HepG2 (cell line): ENCODE results near the gene NFKBIZ. TPM values are rescaled to one million over a fixed set of nuclear protein-coding genes. Genes with fewer than 3 reads are reported as not detected.
A peak's percentile ranks its signal among the peaks of the same experiment; 100 is the strongest.

Experiments
- ATAC-seq: fragments of 200-7000 bp; cut with Tn5 transposase; 3 replicates; pipeline ENCODE4 v1.9.1; 2020; ENCODE audit warnings: mild to moderate bottlenecking, moderate library complexity
- BruUV-seq: library from RNA; stranded (reverse); fragments of 400-500 nt; replicated peaks from 2 replicates; lab custom pipeline; 2021; lab: Mats Ljungman, UMichigan
- CTCF ChIA-PET: fragments of 300-600 bp; formaldehyde crosslinking; extraction: SDS; loops from one replicate; lab custom pipeline; 2021; ENCODE audit warnings: low total read pairs, inconsistent platforms, low intra/inter-chr PET ratio; lab: Yijun Ruan, JAX
- POLR2A ChIA-PET: fragments of 350-600 bp; sonication (Branson Sonifier 250); formaldehyde crosslinking; loops from one replicate; lab custom pipeline; 2020; ENCODE audit warnings: antibody characterized with exemption, inconsistent platforms; lab: Yijun Ruan, JAX
- DNase-seq: peaks from one replicate; pipeline ENCODE4 v3.0.0-alpha.2; 2015; ENCODE audit warnings: low spot score
- FAIRE-seq: peaks from 3 replicates; lab custom pipeline; 2011; peaks lifted over from hg19 to GRCh38; lab: Jason Lieb, UNC
- H2AFZ ChIP-seq: one replicate; pipeline ENCODE4 v1.6.1; 2011; ENCODE audit warnings: low read length, inconsistent platforms
- H3K27ac ChIP-seq: fragments of 300-600 bp; 3 replicates; pipeline ENCODE4 v1.8.0; 2011; ENCODE audit warnings: mixed run types, mild to moderate bottlenecking, mixed read lengths, low read length, inconsistent platforms; ENCODE audit not compliant: insufficient read depth; ENCODE audit errors: extremely low read length
- H3K27me3 ChIP-seq, 2 experiments: fragments of 200-600 bp in 1 of 2; 2 replicates in 1 of 2; 3 replicates in 1 of 2; pipeline versions ENCODE4 v1.6.0 to v1.8.0; 2011; ENCODE audit warnings: low read length in 2 of 2, mild to moderate bottlenecking in 2 of 2, moderate library complexity in 2 of 2, inconsistent platforms in 1 of 2; ENCODE audit not compliant: insufficient read depth in 2 of 2, control insufficient read depth in 1 of 2
- H3K36me3 ChIP-seq, 2 experiments: fragments of 200-600 bp in 1 of 2; replicated peaks in 1 of 2; 2 replicates in 1 of 2; 3 replicates in 1 of 2; pipeline versions ENCODE4 v1.5.1 to v1.8.0; 2011; ENCODE audit warnings: low read length in 2 of 2, inconsistent platforms in 1 of 2; ENCODE audit not compliant: insufficient read depth in 2 of 2, control insufficient read depth in 1 of 2
- H3K4me1 ChIP-seq: 2 replicates; pipeline ENCODE4 v1.5.1; 2012; ENCODE audit warnings: low read length, inconsistent platforms; ENCODE audit not compliant: insufficient read depth
- H3K4me2 ChIP-seq: 2 replicates; pipeline ENCODE4 v1.6.0; 2011; ENCODE audit warnings: low read depth, low read length, inconsistent platforms
- H3K4me3 ChIP-seq, 3 experiments: fragments of 200-600 bp in 1 of 3; sonication (generic), shearing (Covaris generic) in 1 of 3; replicated peaks in 1 of 3; 2 replicates each; pipeline ENCODE4 v1.5.1; 2011 to 2016; ENCODE audit warnings: low read length in 3 of 3, inconsistent platforms in 2 of 3, low read depth in 2 of 3, mild to moderate bottlenecking in 2 of 3, control low read depth in 1 of 3, mixed read lengths in 1 of 3; ENCODE audit not compliant: insufficient read depth in 1 of 3
- H3K79me2 ChIP-seq: one replicate; pipeline ENCODE4 v1.6.1; 2011; ENCODE audit warnings: low read length, inconsistent platforms; ENCODE audit not compliant: insufficient read depth
- H3K9ac ChIP-seq: 2 replicates; pipeline ENCODE4 v1.6.0; 2011; ENCODE audit warnings: mild to moderate bottlenecking, low read depth, low read length, inconsistent platforms; ENCODE audit not compliant: insufficient read depth
- H3K9me3 ChIP-seq: 2 replicates; pipeline ENCODE4 v1.5.1; 2012; ENCODE audit warnings: mild to moderate bottlenecking, low read length
- H4K20me1 ChIP-seq: 2 replicates; pipeline ENCODE4 v1.6.0; 2011; ENCODE audit warnings: inconsistent platforms, mild to moderate bottlenecking, low read length, moderate library complexity; ENCODE audit not compliant: insufficient read depth
- CTCF ChIP-seq: sonication (generic); formaldehyde crosslinking; IDR thresholded peaks from 2 replicates; pipeline ENCODE4 v1.5.0; 2020; ENCODE audit warnings: mild to moderate bottlenecking, missing genetic modification reagents, moderate library complexity
- EED ChIP-seq: sonication (generic); formaldehyde crosslinking; IDR thresholded peaks from 2 replicates; pipeline ENCODE4 v1.5.0; 2020; ENCODE audit warnings: mild to moderate bottlenecking, missing genetic modification reagents
- FOXA1 ChIP-seq, 2 experiments: fragments of 450-650 bp in 1 of 2; sonication (generic) in 1 of 2; formaldehyde crosslinking in 1 of 2; IDR thresholded peaks; 2 replicates each; pipeline versions ENCODE4 v1.4.0 to v1.6.1; 2016 to 2020; ENCODE audit warnings: missing genetic modification reagents in 1 of 2
- FOXA3 ChIP-seq: IDR thresholded peaks from 2 replicates; pipeline ENCODE4 v1.6.1; 2016; ENCODE audit warnings: missing genetic modification reagents, missing compliant biosample characterization
- MEIS1 ChIP-seq: sonication (generic); formaldehyde crosslinking; IDR thresholded peaks from 2 replicates; pipeline ENCODE4 v1.9.0; 2021; ENCODE audit warnings: mild to moderate bottlenecking, missing genetic modification reagents, moderate library complexity, borderline replicate concordance
- RAD21 ChIP-seq: fragments of 450-650 bp; formaldehyde crosslinking; IDR thresholded peaks from 2 replicates; pipeline ENCODE4 v1.5.0; 2020; ENCODE audit warnings: mild to moderate bottlenecking
- SMC3 ChIP-seq: IDR thresholded peaks from 2 replicates; pipeline ENCODE4 v1.6.1; 2011; ENCODE audit warnings: low read length, improper control_type of control experiment
- STAG1 ChIP-seq: sonication (generic); formaldehyde crosslinking; IDR thresholded peaks from 2 replicates; pipeline ENCODE4 v1.4.0; 2020; ENCODE audit warnings: missing genetic modification reagents
- STAT5B ChIP-seq: sonication (generic); formaldehyde crosslinking; IDR thresholded peaks from 2 replicates; pipeline ENCODE4 v1.4.0; 2020; ENCODE audit warnings: missing genetic modification reagents
- ZNF280D ChIP-seq: sonication (generic); formaldehyde crosslinking; IDR thresholded peaks from 2 replicates; pipeline ENCODE4 v1.5.1; 2020; ENCODE audit warnings: mild to moderate bottlenecking, missing genetic modification reagents
- ZNF460 ChIP-seq: sonication (generic); formaldehyde crosslinking; IDR thresholded peaks from 2 replicates; pipeline ENCODE4 v1.5.1; 2020; ENCODE audit warnings: missing genetic modification reagents, mild to moderate bottlenecking, borderline replicate concordance
- WGBS: methylation state at CpG from one replicate; pipeline ENCODE4 v1.1.6; 2017; ENCODE audit warnings: low lambda C conversion rate; 5-methylcytosine and 5-hydroxymethylcytosine counted together
- in situ Hi-C: cut with HindIII; loops from 2 replicates; pipeline ENCODE4 v1.10.0; 2017; ENCODE audit warnings: low pct_unique_long_range_greater_than_20kb; ENCODE audit not compliant: extremely low pct_ligation_motif_present
- intact Hi-C: fragments of 100-400 bp; cut with micrococcal nuclease; formaldehyde crosslinking; loops from one replicate; pipeline ENCODE4 v1.10.0; 2022; ENCODE audit not compliant: unreplicated experiment
- polyA plus RNA-seq, 8 experiments: library from polyadenylated mRNA; depleted of rRNA in 3 of 8; stranded (reverse) in 7 of 8; unstranded in 1 of 8; fragments of >200 nt; fragmentation: Illumina TruSeq in 4 of 8; extraction: Trizol in 4 of 8; gene quantifications; 2 replicates each; pipeline versions ENCODE4 v1.2.1 to v1.2.3, GENCODE V29; 2011 to 2016; ENCODE audit warnings: low read depth in 4 of 8, missing spikeins in 1 of 8, mixed read lengths in 1 of 8; ENCODE audit not compliant: insufficient read depth in 1 of 8
- total RNA-seq, 5 experiments: library from RNA; depleted of rRNA; stranded (reverse); fragments of >200 nt; fragmentation: Illumina TruSeq; extraction: Trizol; gene quantifications; 2 replicates each; pipeline ENCODE4 v1.2.3, GENCODE V29; 2016; ENCODE audit warnings: low read depth in 1 of 5

Gene NFKBIZ
- total and polyA plus RNA-seq, 2 of the 13 experiments (the other 11 are each of a cell fraction or from before 2014, with no cell fraction given): 25.9 to 60.6 TPM

DNA sequence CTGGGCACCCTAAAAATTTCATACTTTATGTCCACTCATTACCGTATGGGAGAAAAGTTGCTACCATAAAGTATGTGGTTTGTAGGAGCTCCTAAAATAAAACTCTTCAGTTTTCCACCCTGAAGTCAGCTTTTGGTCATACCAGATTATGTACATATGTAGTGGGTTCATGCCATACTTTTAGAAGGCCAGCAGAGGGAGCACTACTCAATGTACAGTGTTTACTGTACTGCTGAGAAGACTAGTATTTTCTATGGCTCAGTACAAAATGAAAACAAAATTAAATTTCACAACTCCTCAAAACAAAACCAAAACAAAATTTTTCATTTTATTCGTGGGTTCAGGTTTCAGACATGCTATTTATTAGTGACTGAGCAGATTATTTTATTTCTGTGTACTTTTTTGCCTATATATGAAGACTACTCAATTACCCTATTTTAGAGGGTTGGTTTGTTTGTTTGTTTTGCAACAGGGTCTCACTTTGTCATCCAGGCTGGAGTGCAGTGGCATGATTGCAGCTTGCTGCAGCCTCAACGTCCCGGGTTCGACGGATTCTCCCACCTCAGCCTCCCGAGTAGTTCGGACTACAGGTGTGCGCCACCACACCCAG lies 46.0 kb upstream of the NFKBIZ start:
- H3K4me2 ChIP-seq: no peak overlapping the region
- no peak overlapping the region for H2AFZ ChIP-seq
- H3K4me3 ChIP-seq: no peak overlapping the region
- no peak overlapping the region for H3K27ac ChIP-seq
- FAIRE-seq (peak; percentile 72), DNase-seq (peak; percentile 74), ATAC-seq (peak; percentile 98)
- 80% methylated on average over 9 of the region's 9 CpGs for WGBS
- no TSS peak for BruUV-seq
- in situ Hi-C loops: loop anchor here (10.0 kb wide), 1 partner anchor 732 kb away; no protein-coding TSS in a partner anchor
- POLR2A ChIA-PET: interaction anchor here (0.5 kb wide), 1 partner anchor 12 kb away, joined by 3 read pairs; no protein-coding TSS in a partner anchor
- no peaks in the 10 kb centered on the region for H4K20me1 ChIP-seq
- H3K9me3 ChIP-seq: no peaks in the 10 kb centered on the region
- H3K79me2 ChIP-seq: no peaks in the 10 kb centered on the region
- CTCF ChIA-PET: interaction anchor here (1.7 kb wide), 1 partner anchor 422 kb away, joined by 8 read pairs; no protein-coding TSS in a partner anchor
- intact Hi-C loops: loop anchor here (1.0 to 10.0 kb wide), 4 partner anchors 108 to 733 kb away; no protein-coding TSS in a partner anchor
- peaks cover 27% of the 10 kb centered on the region for H3K4me1 ChIP-seq
- 0 out of 5 replicates have a peak, but pooled peaks cover 0 to 2% of the 10 kb centered on the region in 2 experiments for H3K36me3 ChIP-seq
- H3K27me3 ChIP-seq: no peaks in the 10 kb centered on the region
- TF ChIP-seq EED (no peak), RAD21 (CRISPR knock-in tag) (peak; percentile 44; the same call in 1 of the 2 replicates), FOXA3 (CRISPR knock-in tag) (peak; percentile 66), CTCF (peak; percentile 73), SMC3 (peak; percentile 52; the same call in 1 of the 2 replicates), ZNF280D (0 out of 2 replicates have a peak, but pooled peaks have one; percentile 27), ZNF460 (peak; percentile 17; the same call in 1 of the 2 replicates), STAT5B (CRISPR knock-in tag) (no peak), STAG1 (CRISPR knock-in tag) (peak; percentile 57), FOXA1 (IDR thresholded peaks at IDR 0.05) (no peak), FOXA1 (CRISPR knock-in tag; IDR thresholded peaks at IDR 0.05) (peak; percentile 65; the same call in 1 of the 2 replicates), MEIS1 (CRISPR knock-in tag) (no peak)
- H3K9ac ChIP-seq: no peak overlapping the region
